Osteocyte (in vitro differentiated cells): ENCODE data around the gene ARL3. TPM values are rescaled to one million over a fixed set of nuclear protein-coding genes. Genes with fewer than 3 reads are reported as not detected.

Experiments
- DNase-seq: peaks from one replicate; pipeline ENCODE4 v3.0.0; 2021; ENCODE audit warnings: mixed read lengths; ENCODE audit not compliant: unreplicated experiment; ENCODE audit errors: extremely low spot score
- H3K27ac Mint-ChIP-seq: one replicate; pipeline ENCODE4 v1.8.0; 2021; ENCODE audit warnings: mild to moderate bottlenecking, mixed read lengths; ENCODE audit not compliant: unreplicated experiment
- H3K27me3 Mint-ChIP-seq: one replicate; pipeline ENCODE4 v1.8.0; 2021; ENCODE audit warnings: mixed read lengths; ENCODE audit not compliant: unreplicated experiment
- H3K36me3 Mint-ChIP-seq: one replicate; pipeline ENCODE4 v1.8.0; 2021; ENCODE audit warnings: mixed read lengths; ENCODE audit not compliant: unreplicated experiment
- H3K4me1 Mint-ChIP-seq: one replicate; pipeline ENCODE4 v1.8.0; 2021; ENCODE audit warnings: mixed read lengths; ENCODE audit not compliant: unreplicated experiment
- H3K4me3 Mint-ChIP-seq: one replicate; pipeline ENCODE4 v1.8.0; 2021; ENCODE audit warnings: mild to moderate bottlenecking, moderate library complexity, mixed read lengths; ENCODE audit not compliant: unreplicated experiment
- H3K9me3 Mint-ChIP-seq: one replicate; pipeline ENCODE4 v1.8.0; 2021; ENCODE audit warnings: mixed read lengths; ENCODE audit not compliant: unreplicated experiment
- total RNA-seq: library from RNA; stranded (reverse); gene quantifications from 2 replicates; pipeline ENCODE4 v1.2.1, GENCODE V29; 2021
- TF ChIP-seq, protein P1 (sequence below): fragments of 200-600 bp; sonication (generic); IDR thresholded peaks from 2 replicates; pipeline ENCODE4 v1.5.0; 2021; ENCODE audit warnings: antibody characterized with exemption, mild to moderate bottlenecking, moderate library complexity

The ARL3 gene
- total RNA-seq, 1 donor from 2014 or later = 11.6 TPM

DNA sequence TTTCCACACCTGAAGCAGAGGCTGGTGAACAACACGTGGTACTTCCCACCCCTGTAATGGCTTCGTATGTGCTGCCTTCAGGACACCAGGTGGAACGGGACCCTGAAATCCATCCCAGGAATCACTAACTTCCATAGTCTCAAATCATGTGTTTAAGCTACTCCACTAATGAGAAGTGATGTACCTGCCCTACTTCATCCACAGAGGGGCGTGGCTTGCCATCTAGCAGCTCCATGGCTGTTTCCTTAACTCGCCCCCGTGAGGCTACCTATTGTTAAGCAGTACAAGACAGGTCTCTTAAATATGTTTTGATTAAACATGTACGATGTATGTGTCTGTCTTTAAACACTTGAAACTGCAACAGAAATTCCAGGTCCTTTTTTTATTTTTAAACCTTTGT, 31.8 kb downstream of the ARL3 start:
- TF ChIP-seq, protein P1, sequence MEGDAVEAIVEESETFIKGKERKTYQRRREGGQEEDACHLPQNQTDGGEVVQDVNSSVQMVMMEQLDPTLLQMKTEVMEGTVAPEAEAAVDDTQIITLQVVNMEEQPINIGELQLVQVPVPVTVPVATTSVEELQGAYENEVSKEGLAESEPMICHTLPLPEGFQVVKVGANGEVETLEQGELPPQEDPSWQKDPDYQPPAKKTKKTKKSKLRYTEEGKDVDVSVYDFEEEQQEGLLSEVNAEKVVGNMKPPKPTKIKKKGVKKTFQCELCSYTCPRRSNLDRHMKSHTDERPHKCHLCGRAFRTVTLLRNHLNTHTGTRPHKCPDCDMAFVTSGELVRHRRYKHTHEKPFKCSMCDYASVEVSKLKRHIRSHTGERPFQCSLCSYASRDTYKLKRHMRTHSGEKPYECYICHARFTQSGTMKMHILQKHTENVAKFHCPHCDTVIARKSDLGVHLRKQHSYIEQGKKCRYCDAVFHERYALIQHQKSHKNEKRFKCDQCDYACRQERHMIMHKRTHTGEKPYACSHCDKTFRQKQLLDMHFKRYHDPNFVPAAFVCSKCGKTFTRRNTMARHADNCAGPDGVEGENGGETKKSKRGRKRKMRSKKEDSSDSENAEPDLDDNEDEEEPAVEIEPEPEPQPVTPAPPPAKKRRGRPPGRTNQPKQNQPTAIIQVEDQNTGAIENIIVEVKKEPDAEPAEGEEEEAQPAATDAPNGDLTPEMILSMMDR = no peak
- H3K27ac Mint-ChIP-seq = no peak overlapping the region
- no peaks in the 10 kb centered on the region for H3K9me3 Mint-ChIP-seq
- H3K27me3 Mint-ChIP-seq = no peaks in the 10 kb centered on the region
- peaks cover 23% of the 10 kb centered on the region for H3K4me1 Mint-ChIP-seq
- no peak for DNase-seq
- H3K4me3 Mint-ChIP-seq = no peak overlapping the region
- H3K36me3 Mint-ChIP-seq = peaks cover 11% of the 10 kb centered on the region

DNA sequence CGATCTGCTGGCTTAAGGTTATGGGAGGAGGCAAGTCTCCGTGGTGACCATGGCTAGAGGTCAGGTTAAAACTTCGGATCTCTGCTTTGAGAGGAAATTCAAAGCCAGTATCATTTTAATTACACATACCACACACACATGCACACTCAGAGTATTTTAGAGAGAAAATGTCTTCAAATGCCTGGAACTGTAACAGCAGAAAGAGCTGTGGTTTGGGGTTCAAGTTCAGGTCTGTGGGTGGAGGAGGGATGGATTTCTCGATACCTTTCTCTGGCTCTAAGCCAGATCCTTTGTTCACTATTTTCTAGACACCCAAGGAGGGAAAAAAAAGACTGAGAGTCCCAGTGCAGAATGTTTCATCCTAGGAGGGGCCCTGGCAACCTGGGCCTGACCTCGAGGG, 32.5 kb downstream of the ARL3 start:
- Mint-ChIP-seq H3K4me1 (peaks cover 30% of the 10 kb centered on the region), H3K36me3 (peaks cover 11% of the 10 kb centered on the region), H3K9me3 (no peaks in the 10 kb centered on the region), H3K27ac (no peak overlapping the region), H3K27me3 (no peaks in the 10 kb centered on the region), H3K4me3 (no peak overlapping the region)
- no peak for DNase-seq
- TF ChIP-seq, protein P1 = no peak

GRCh38 chr10:102679596-102679995, 34.6 kb downstream of the ARL3 start:
- H3K9me3 Mint-ChIP-seq = no peaks in the 10 kb centered on the region
- DNase-seq = no peak
- no peak overlapping the region for H3K27ac Mint-ChIP-seq
- TF ChIP-seq, protein P1 = no peak
- H3K4me3 Mint-ChIP-seq = no peak overlapping the region
- no peaks in the 10 kb centered on the region for H3K27me3 Mint-ChIP-seq
- H3K36me3 Mint-ChIP-seq = peaks cover 6% of the 10 kb centered on the region
- H3K4me1 Mint-ChIP-seq = peaks cover 51% of the 10 kb centered on the region

- H3K4me1 Mint-ChIP-seq = peaks cover 58% of the 10 kb centered on the region
- no peaks in the 10 kb centered on the region for H3K27me3 Mint-ChIP-seq
Measured at GRCh38 chr10:102678842-102679289, 35.3 kb downstream of the ARL3 start.

DNA sequence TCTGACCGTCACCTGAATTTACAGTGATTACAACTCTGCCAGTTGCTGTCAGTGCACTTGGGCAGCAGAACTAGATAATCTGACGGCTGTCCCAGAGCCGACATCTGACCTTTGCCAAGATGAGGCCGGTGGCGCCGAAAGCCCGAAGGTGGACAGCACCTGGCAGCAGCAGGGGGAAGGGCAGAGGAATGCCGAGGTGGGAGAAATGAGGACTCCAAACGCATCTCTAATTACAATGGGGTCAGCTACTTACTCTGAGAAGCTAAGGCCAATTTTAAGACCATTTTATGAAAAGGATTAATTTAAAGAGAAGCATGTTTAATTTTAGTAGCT, 36.2 kb downstream of the ARL3 start:
- peak overlapping the region; percentile 98 for H3K27ac Mint-ChIP-seq
- no peak overlapping the region for H3K4me3 Mint-ChIP-seq
- H3K9me3 Mint-ChIP-seq = no peaks in the 10 kb centered on the region
- H3K27me3 Mint-ChIP-seq = no peaks in the 10 kb centered on the region
- H3K4me1 Mint-ChIP-seq = peaks cover 66% of the 10 kb centered on the region
- H3K36me3 Mint-ChIP-seq = peaks cover 6% of the 10 kb centered on the region
- TF ChIP-seq, protein P1 = no peak
- DNase-seq = no peak

More at GRCh38 chr10:102678842-102679289, 35.3 kb downstream of the ARL3 start:
- TF ChIP-seq, protein P1 = peak; percentile 79
- Mint-ChIP-seq H3K4me3 (peak overlapping the region; percentile 4), H3K27ac (peak overlapping the region; percentile 79), H3K36me3 (peaks cover 6% of the 10 kb centered on the region), H3K9me3 (no peaks in the 10 kb centered on the region)
- peak; percentile 90 for DNase-seq
